ENCODE results near the gene BCL2L2. TPM values are rescaled to one million over a fixed set of nuclear protein-coding genes. Genes with fewer than 3 reads are reported as not detected.
"Not testable (repeated sequence)": the region's sequence is repeated elsewhere in the genome, so short reads cannot be mapped to it uniquely, and the experiment has no call there.

The BCL2L2 gene
- total RNA-seq, 1 donor from 2014 or later: 25.0 TPM

GRCh38 chr14:23277189-23277588, 29.4 kb upstream of the BCL2L2 start:
- DNase-seq (ENCODE audit: low read depth) (no peak), FAIRE-seq (no peak)
- peaks cover 8% of the 10 kb centered on the region for H3K36me3 ChIP-seq (ENCODE audit: control insufficient read depth, insufficient read depth, low read length)
- H3K27me3 ChIP-seq (ENCODE audit: control insufficient read depth, insufficient read depth, low read length): no peaks in the 10 kb centered on the region
- TF ChIP-seq CTCF (IDR thresholded peaks at IDR 0.05; ENCODE audit: insufficient read depth, low read length, severe bottlenecking): no peak
- H3K4me3 ChIP-seq (ENCODE audit: low read depth, low read length): no peak overlapping the region

DNA sequence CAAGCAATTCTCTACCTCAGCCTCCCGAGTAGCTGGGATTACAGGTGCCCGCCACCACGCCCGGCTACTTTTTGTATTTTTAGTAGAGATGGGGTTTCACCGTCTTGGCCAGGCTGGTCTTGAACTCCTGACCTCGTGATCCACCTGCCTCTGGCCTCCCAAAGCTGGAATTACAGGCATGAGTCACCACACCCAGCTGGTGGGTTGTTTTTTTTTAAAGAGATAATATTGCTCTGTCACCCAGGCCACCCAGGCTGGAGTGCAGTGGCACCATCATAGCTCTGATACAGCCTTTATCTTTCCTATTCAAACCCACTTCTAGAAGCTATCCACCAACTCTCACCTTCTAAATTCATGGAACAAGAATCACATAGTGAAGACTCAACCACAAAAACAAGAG, 28.7 kb upstream of the BCL2L2 start:
- not testable (repeated sequence) for H3K4me3 ChIP-seq (ENCODE audit: low read depth, low read length); H3K27me3 ChIP-seq (ENCODE audit: control insufficient read depth, insufficient read depth, low read length); H3K36me3 ChIP-seq (ENCODE audit: control insufficient read depth, insufficient read depth, low read length); FAIRE-seq; DNase-seq (ENCODE audit: low read depth)

- Histone ChIP-seq H3K27me3 (ENCODE audit: control insufficient read depth, insufficient read depth, low read length) (no peaks in the 10 kb centered on the region), H3K36me3 (ENCODE audit: control insufficient read depth, insufficient read depth, low read length) (peaks cover 5% of the 10 kb centered on the region), H3K4me3 (ENCODE audit: low read depth, low read length) (no peak overlapping the region)
- TF ChIP-seq CTCF (IDR thresholded peaks at IDR 0.05; ENCODE audit: insufficient read depth, low read length, severe bottlenecking): no peak
- DNase-seq (ENCODE audit: low read depth) (no peak), FAIRE-seq (no peak)
Measured at GRCh38 chr14:23281247-23281646, 25.4 kb upstream of the BCL2L2 start.

- Histone ChIP-seq H3K27me3 (ENCODE audit: control insufficient read depth, insufficient read depth, low read length) (no peaks in the 10 kb centered on the region), H3K4me3 (ENCODE audit: low read depth, low read length) (peak overlapping the region; percentile 90), H3K36me3 (ENCODE audit: control insufficient read depth, insufficient read depth, low read length) (no peaks in the 10 kb centered on the region)
- FAIRE-seq: no peak
- DNase-seq (ENCODE audit: low read depth): peak; percentile 43
- no peak for TF ChIP-seq CTCF (IDR thresholded peaks at IDR 0.05; ENCODE audit: insufficient read depth, low read length, severe bottlenecking)
Measured at GRCh38 chr14:23284654-23285529, 21.7 kb upstream of the BCL2L2 start.

DNA sequence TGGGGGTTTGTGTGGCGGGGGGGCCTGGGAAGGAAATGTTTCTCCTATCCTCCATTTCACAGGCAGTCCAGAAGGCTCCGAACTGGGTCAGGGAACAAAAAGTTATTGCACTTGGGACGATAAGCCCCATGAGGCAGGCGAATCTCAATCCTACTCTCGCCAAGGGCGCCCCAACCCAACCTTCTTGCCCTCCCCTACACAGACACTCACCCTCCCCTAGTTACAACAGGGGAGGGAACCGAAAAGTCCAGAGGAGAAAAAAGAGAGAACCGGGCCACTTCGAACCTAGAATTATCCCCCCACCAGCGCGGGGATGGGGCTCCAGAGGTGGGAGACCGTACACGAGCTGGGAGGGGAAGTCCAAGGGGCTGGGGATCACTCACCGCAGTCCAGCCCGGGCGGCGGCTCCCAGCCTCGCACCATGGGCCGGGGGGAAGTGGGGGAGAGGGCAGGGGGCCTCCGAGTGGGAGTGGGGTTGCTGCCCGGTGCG, 21.1 kb upstream of the BCL2L2 start:
- DNase-seq (ENCODE audit: low read depth): peak; percentile 10
- no peak for FAIRE-seq
- Histone ChIP-seq H3K4me3 (ENCODE audit: low read depth, low read length) (peak overlapping the region; percentile 90), H3K36me3 (ENCODE audit: control insufficient read depth, insufficient read depth, low read length) (no peaks in the 10 kb centered on the region), H3K27me3 (ENCODE audit: control insufficient read depth, insufficient read depth, low read length) (no peaks in the 10 kb centered on the region)
- no peak for TF ChIP-seq CTCF (IDR thresholded peaks at IDR 0.05; ENCODE audit: insufficient read depth, low read length, severe bottlenecking)

- peak within 1 kb of the TSS; percentile 90 for H3K4me3 ChIP-seq (ENCODE audit: low read depth, low read length)
- no peaks in the 10 kb centered on the region for H3K36me3 ChIP-seq (ENCODE audit: control insufficient read depth, insufficient read depth, low read length)
- DNase-seq (ENCODE audit: low read depth) (peak; percentile 94), FAIRE-seq (no peak)
- no peak for TF ChIP-seq CTCF (IDR thresholded peaks at IDR 0.05; ENCODE audit: insufficient read depth, low read length, severe bottlenecking)
- H3K27me3 ChIP-seq (ENCODE audit: control insufficient read depth, insufficient read depth, low read length): no peaks in the 10 kb centered on the region
Measured at GRCh38 chr14:23286020-23286901, 20.4 kb upstream of the BCL2L2 start, which contains the start of gene HOMEZ. TSS of gene HOMEZ (minus strand) at chr14:23286132. CDS start at chr14:23285952, 180 bp downstream.
